HG03103 (cell line): ENCODE data around the gene OTUD4.

Source experiments
- ATAC-seq: cut with Tn5 transposase; IDR thresholded peaks from one replicate; pipeline ENCODE4 v1.9.1; 2021; ENCODE audit warnings: low read depth; ENCODE audit not compliant: unreplicated experiment

Gene OTUD4

GRCh38 chr4:145130130-145130529 is 50.3 kb downstream of the OTUD4 start:
- ATAC-seq: no peak

- ATAC-seq: no peak
Observed at GRCh38 chr4:145125396-145125795, 55.0 kb downstream of the OTUD4 start.

DNA sequence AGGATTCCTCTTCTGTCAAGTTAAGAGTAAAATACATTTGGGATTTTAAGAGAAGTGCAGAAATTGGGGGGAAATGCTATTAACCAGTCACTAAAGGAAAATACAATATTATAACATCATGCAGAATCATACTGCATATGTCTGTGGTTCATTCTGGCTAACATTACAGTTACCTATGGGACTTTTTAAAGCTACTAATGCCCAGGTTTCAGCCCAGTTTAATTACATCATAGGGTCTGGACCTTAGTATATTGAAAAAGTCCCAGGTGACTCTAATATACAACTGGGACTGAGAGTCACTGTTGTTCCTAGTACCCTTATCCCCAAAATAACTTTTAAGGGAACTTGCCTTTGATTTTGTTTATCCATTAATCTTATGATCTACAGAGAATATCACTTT is 72.3 kb downstream of the OTUD4 start:
- no peak for ATAC-seq

DNA sequence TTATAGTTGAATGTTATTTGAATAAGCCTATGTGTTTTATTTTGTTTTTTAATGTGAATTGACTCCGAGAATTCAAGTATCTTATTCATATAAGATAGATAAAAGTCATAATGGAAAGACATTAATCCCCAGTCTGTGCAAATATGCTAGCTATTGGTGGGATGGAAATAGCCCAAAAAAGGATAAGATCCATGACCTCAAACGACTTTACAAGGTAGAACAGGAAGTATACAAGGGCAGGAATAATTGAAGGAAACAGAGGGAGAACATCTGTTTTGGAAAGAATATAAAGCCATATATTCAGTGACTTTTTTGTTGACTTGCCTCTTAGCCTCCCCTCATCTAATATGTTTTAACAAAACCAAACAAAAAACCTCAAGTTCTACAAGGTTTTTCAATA is 73.3 kb downstream of the OTUD4 start:
- no peak for ATAC-seq

DNA sequence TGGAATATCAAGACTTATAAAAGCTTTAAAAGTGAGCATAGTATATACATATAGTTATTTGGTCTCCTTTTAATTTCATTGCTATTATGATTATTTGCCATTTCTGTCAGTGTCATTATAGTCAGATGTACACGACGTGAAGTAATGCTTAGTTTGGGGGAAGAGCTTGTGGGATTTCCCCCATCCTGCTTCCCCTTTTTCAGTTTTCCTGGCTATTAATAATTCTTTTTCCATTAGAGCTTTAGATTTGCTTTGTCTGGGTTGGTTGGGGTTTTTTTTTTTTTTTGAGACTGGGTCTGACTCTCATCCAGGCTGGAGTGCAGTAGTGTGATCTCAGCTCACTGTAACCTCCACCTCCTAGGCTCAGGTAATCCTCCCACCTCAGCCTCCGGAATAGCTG is 76.9 kb downstream of the OTUD4 start:
- ATAC-seq: no peak

GRCh38 chr4:145102619-145103018 is 77.8 kb downstream of the OTUD4 start:
- no peak for ATAC-seq

DNA sequence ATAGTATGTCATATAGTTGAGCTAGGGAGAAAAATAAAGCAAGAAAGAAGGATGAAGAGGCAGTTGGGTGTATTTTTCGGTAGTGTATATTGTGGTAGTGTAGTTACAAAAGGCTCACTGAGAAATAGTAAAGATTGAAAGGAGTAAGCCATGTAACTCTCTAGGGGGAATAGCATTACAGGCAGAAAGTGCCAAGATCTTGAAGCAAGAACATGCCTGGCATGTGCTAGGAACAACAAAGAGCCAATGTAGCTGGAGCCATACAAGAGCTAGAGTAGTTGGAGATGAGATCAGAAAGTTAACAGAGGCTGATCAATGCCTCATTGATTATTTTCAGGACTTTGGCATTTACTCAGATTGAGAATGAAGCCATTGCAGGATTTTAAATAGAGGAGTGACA is 79.3 kb downstream of the OTUD4 start:
- no peak for ATAC-seq

- ATAC-seq: no peak
Observed at GRCh38 chr4:145099653-145100052, 80.7 kb downstream of the OTUD4 start.

DNA sequence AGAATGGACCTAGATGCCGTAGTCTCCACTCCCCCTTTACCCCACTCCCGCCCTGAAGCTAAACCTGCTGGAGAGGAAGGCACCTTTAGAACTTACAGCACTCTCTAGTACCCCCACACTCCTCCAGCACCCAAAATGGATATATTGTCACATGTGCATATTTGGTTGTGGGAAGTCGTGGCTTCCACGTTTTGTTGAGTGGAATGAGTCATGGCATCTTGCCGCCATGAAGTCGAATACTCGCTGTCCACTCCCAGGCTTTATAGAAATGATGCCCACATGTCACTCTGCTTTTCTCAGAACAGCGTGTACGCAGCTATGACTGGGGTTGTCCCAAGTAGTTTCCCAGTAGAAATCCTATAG is 81.7 kb downstream of the OTUD4 start:
- peak; percentile 5 for ATAC-seq

DNA sequence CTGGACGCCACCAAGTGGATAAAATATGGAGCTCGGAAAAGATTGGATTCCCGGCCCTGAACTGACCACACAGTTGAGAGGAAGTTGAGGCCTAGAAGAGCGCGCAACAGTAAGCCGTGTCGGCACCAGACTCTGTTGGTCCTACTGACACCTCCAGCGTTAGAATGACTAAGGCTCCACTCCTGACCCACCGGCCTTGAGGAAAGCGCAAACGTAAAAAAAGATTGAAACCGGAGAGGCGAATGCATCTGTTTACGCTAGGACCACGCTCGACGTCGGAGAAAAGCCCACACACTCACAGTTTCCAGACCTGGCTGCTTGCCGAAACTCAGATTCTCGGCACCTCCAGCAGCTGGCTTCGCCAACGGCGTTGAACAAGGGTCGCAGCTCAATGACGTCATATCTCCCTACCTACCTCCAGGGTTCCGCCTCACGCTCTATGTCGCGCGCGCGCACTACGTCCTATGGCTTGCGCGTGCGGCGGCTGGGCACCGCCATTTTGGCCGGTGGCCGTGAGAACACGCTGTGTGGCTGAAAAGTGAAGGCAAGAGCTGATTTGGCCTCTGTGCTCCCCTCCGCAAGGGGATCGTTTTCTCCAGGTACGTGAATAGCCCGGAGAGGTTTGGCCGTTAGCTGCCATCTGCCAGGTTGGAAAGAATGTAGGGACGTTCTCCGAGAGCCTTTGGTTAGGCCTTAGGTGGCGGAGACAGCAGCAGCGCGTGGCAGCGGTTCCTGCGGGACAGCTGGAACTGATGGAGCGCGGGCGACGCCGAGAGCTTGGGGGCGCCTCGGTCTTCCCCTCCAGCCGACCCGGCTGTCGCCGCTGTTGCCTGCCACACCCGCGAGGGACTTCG is 82.3 kb downstream of the OTUD4 start, which contains the start of the genes ABCE1 and ANAPC10:
TSS of gene ABCE1 (plus strand) at position 491 of the 854 bp plus-strand sequence. CDS start 6,102 bp downstream, outside the sequence.
TSS of gene ANAPC10 (minus strand) at position 376 of the 854 bp plus-strand sequence. CDS start 2,097 bp downstream, outside the sequence.
- peak; percentile 76 for ATAC-seq

DNA sequence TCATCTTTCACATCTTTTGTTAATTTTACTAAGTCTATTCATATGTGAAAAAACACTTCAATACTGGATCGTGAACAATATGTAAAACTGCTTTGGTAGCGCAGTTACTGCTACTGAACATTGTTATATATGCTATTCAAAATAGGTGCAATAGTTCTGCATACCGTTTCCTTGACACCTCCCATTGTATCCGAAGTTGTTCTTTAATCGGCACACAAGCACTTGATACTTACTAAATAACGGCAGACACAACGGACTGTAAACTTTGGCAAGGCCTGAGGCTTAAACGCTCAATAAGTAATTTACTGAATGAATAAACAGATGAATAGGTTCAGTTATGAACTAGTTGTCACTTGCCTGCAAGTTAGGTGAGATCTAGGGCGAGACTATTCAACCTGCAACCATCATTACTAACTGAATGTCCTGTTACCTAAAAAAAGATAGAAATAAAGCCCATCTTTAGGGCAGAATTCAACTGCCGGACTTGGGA is 83.0 kb downstream of the OTUD4 start:
- peak; percentile 1 for ATAC-seq

- ATAC-seq: no peak
Observed at GRCh38 chr4:145093638-145094037, 86.8 kb downstream of the OTUD4 start.

- no peak for ATAC-seq
Observed at GRCh38 chr4:145090380-145090779, 90.0 kb downstream of the OTUD4 start.

DNA sequence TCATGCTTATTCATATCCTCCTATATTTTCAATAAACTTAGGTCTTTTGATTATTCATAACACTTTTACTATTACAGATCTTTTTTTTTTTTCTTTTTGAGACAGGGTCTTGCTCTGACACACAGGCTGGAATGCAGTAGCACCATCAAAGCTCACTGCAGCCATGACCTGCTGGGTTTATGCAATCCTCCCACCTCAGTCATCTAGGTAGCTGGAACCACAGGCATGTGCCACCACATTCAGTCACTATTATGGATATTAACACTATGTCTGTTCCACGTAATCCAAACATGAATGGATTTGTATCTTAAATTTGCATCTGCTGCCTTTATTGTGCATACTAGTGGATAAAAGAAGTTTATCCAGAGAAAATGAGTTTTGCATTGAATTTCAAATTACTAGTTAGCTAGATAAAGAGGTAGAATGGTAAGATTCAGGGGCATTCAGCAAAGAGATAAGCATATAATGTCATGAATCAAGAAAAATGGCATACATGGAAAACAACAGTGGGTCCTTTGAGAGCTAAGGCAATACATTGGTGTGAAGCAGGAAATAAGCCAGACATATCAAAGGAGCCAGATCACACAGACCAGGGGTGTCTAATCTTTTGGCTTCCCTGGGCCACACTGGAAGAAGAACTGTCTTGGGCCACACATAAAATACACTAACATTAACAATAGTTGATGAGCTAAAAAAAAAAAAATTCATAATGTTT is 96.3 kb downstream of the OTUD4 start:
- no peak for ATAC-seq
